Astrocyte (in vitro differentiated cells and primary cell): Measurements from ENCODE around the gene ZNF136. TPM values are rescaled to one million over a fixed set of nuclear protein-coding genes. Genes with fewer than 3 reads are reported as not detected.

Source experiments
- DNase-seq: peaks from one replicate; pipeline ENCODE4 v3.0.0-alpha.2; 2010; ENCODE audit warnings: low read depth
- FAIRE-seq: peaks from 2 replicates; lab custom pipeline; 2011; peaks lifted over from hg19 to GRCh38; lab: Jason Lieb, UNC
- H2AFZ ChIP-seq: 2 replicates; pipeline ENCODE4 v1.6.0; 2012; ENCODE audit warnings: low read depth, low read length, inconsistent platforms
- H3K27ac ChIP-seq: 2 replicates; pipeline ENCODE4 v1.5.1; 2011; ENCODE audit warnings: low read depth, low read length, inconsistent platforms
- H3K27me3 ChIP-seq: 2 replicates; pipeline ENCODE4 v1.6.0; 2011; ENCODE audit warnings: low read length, inconsistent platforms; ENCODE audit not compliant: insufficient read depth
- H3K36me3 ChIP-seq: 2 replicates; pipeline ENCODE4 v1.5.1; 2011; ENCODE audit warnings: low read length, inconsistent platforms; ENCODE audit not compliant: insufficient read depth
- H3K4me1 ChIP-seq: 2 replicates; pipeline ENCODE4 v1.5.1; 2011; ENCODE audit warnings: low read length, inconsistent platforms; ENCODE audit not compliant: insufficient read depth
- H3K4me2 ChIP-seq: 2 replicates; pipeline ENCODE4 v1.6.0; 2012; ENCODE audit warnings: low read length, inconsistent platforms
- H3K4me3 ChIP-seq: 2 replicates; pipeline ENCODE4 v1.5.1; 2011; ENCODE audit warnings: low read depth, mild to moderate bottlenecking, low read length, inconsistent platforms; ENCODE audit not compliant: insufficient read depth
- H3K79me2 ChIP-seq: 2 replicates; pipeline ENCODE4 v1.6.0; 2012; ENCODE audit warnings: mild to moderate bottlenecking, low read length, inconsistent platforms; ENCODE audit not compliant: insufficient read depth
- H3K9ac ChIP-seq: 2 replicates; pipeline ENCODE4 v1.6.0; 2012; ENCODE audit warnings: mild to moderate bottlenecking, low read length, inconsistent platforms
- H3K9me3 ChIP-seq: 2 replicates; pipeline ENCODE4 v1.5.1; 2012; ENCODE audit warnings: low read depth, mild to moderate bottlenecking, low read length, inconsistent platforms; ENCODE audit not compliant: insufficient read depth
- H4K20me1 ChIP-seq: 2 replicates; pipeline ENCODE4 v1.6.0; 2012; ENCODE audit warnings: low read length, inconsistent platforms; ENCODE audit not compliant: insufficient read depth
- H3K27ac Mint-ChIP-seq: one replicate; pipeline ENCODE4 v1.8.0; 2021; ENCODE audit warnings: mild to moderate bottlenecking, mixed read lengths; ENCODE audit not compliant: unreplicated experiment
- H3K27me3 Mint-ChIP-seq: one replicate; pipeline ENCODE4 v1.8.0; 2021; ENCODE audit warnings: low read depth, mixed read lengths; ENCODE audit not compliant: unreplicated experiment
- H3K36me3 Mint-ChIP-seq: one replicate; pipeline ENCODE4 v1.8.0; 2021; ENCODE audit warnings: low read depth, mixed read lengths; ENCODE audit not compliant: unreplicated experiment
- H3K4me1 Mint-ChIP-seq: one replicate; pipeline ENCODE4 v1.8.0; 2021; ENCODE audit warnings: low read depth, mixed read lengths; ENCODE audit not compliant: unreplicated experiment
- H3K4me3 Mint-ChIP-seq: one replicate; pipeline ENCODE4 v1.8.0; 2021; ENCODE audit warnings: mild to moderate bottlenecking, moderate library complexity, mixed read lengths; ENCODE audit not compliant: unreplicated experiment
- H3K9me3 Mint-ChIP-seq: one replicate; pipeline ENCODE4 v1.8.0; 2021; ENCODE audit warnings: mild to moderate bottlenecking, mixed read lengths; ENCODE audit not compliant: unreplicated experiment
- CTCF ChIP-seq: IDR thresholded peaks from 2 replicates; pipeline ENCODE4 v1.5.1; 2011; ENCODE audit warnings: low read depth, mild to moderate bottlenecking, inconsistent platforms, low read length, moderate library complexity; ENCODE audit not compliant: insufficient read depth
- EZH2 ChIP-seq: IDR thresholded peaks from 2 replicates; pipeline ENCODE4 v1.6.1; 2012; ENCODE audit warnings: mild to moderate bottlenecking, low read length, inconsistent platforms; ENCODE audit not compliant: insufficient read depth
- total RNA-seq: library from RNA; stranded (reverse); gene quantifications from 2 replicates; pipeline ENCODE4 v1.2.1, GENCODE V29; 2021

The ZNF136 gene
- total RNA-seq, 1 donor from 2014 or later: 11.1 TPM

GRCh38 chr19:12141405-12141736 lies 21.5 kb upstream of the ZNF136 start:
- no peaks in the 10 kb centered on the region for H3K27me3 ChIP-seq
- Mint-ChIP-seq H3K27ac (peak overlapping the region; percentile 71), H3K4me3 (peak overlapping the region; percentile 95), H3K36me3 (peaks cover 37% of the 10 kb centered on the region), H3K4me1 (peaks cover 13% of the 10 kb centered on the region), H3K9me3 (peaks cover 20% of the 10 kb centered on the region), H3K27me3 (no peaks in the 10 kb centered on the region)
- peaks cover 26% of the 10 kb centered on the region for H3K9me3 ChIP-seq
- FAIRE-seq (no peak), DNase-seq (no peak)
- TF ChIP-seq CTCF (no peak), EZH2 (no peak)
- peaks cover 4% of the 10 kb centered on the region for H3K4me1 ChIP-seq
- no peak overlapping the region for H3K4me3 ChIP-seq
- no peak overlapping the region for H3K27ac ChIP-seq
- H4K20me1 ChIP-seq: no peaks in the 10 kb centered on the region
- H3K4me2 ChIP-seq: no peak overlapping the region
- peaks cover 28% of the 10 kb centered on the region for H3K79me2 ChIP-seq
- H2AFZ ChIP-seq: no peak overlapping the region
- H3K36me3 ChIP-seq: peaks cover 23% of the 10 kb centered on the region
- H3K9ac ChIP-seq: no peak overlapping the region

DNA sequence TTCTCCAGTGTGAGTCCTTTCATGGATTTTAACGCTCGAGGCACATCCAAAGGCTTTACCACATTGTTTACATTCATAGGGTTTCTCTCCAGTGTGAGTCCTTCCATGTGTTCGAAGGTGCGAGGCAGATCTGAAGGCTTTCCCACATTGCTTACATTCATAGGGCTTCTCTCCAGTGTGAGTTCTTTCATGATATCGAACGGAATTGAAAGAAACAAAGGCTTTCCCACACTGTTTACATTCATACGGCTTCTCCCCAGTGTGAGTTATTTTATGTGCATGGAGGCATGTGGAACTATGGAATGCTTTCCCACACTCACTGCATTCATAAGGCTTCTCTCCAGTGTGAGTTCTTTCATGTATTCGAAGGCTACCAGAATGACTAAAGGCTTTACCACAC lies 17.5 kb upstream of the ZNF136 start:
- H3K27ac Mint-ChIP-seq: no peak overlapping the region
- H3K4me3 Mint-ChIP-seq: no peak overlapping the region
- H3K4me2 ChIP-seq: no peak overlapping the region
- DNase-seq: no peak
- H3K9me3 ChIP-seq: peaks cover 35% of the 10 kb centered on the region
- H3K9ac ChIP-seq: no peak overlapping the region
- H3K79me2 ChIP-seq: peaks cover 1% of the 10 kb centered on the region
- peaks cover 25% of the 10 kb centered on the region for H3K9me3 Mint-ChIP-seq
- H3K36me3 ChIP-seq: peaks cover 24% of the 10 kb centered on the region
- no peaks in the 10 kb centered on the region for H3K27me3 ChIP-seq
- no peak overlapping the region for H2AFZ ChIP-seq
- peaks cover 7% of the 10 kb centered on the region for H3K4me1 Mint-ChIP-seq
- peaks cover 4% of the 10 kb centered on the region for H3K4me1 ChIP-seq
- H3K27ac ChIP-seq: no peak overlapping the region
- TF ChIP-seq CTCF (no peak), EZH2 (no peak)
- H3K36me3 Mint-ChIP-seq: peaks cover 43% of the 10 kb centered on the region
- H3K4me3 ChIP-seq: no peak overlapping the region
- no peaks in the 10 kb centered on the region for H4K20me1 ChIP-seq
- no peak for FAIRE-seq
- H3K27me3 Mint-ChIP-seq: no peaks in the 10 kb centered on the region

DNA sequence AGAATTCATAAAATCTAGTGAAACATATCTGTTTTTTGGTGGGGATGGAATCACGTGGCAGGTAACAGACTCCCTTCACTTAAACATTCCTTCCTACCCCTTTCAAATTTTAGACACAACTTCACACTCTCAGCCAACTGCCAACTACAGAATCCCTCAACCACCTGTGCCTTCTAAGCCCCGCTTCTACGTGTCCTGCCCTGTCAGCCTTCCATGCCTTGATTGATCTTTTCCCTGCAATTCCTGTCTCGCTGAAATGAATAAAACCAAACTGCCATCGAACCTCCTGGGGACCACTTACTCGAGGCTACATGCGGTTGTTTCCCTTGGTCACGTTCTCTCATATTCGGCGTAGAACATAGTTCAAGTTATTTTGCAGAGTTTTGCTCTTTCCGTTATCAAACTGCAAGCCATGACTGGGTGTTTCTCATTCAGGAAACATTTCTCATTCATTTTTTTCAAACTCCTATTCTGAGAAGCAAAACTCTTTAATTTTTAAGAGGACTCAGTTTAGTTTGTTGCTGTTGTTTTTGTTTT lies 7.5 kb upstream of the ZNF136 start:
- FAIRE-seq (no peak), DNase-seq (no peak)
- H3K4me3 ChIP-seq: peak overlapping the region; percentile 80
- H3K27ac Mint-ChIP-seq: no peak overlapping the region
- peaks cover 48% of the 10 kb centered on the region for H3K79me2 ChIP-seq
- no peak overlapping the region for H2AFZ ChIP-seq
- no peaks in the 10 kb centered on the region for H3K4me1 ChIP-seq
- H3K4me2 ChIP-seq: peak overlapping the region; percentile 88
- no peak overlapping the region for H3K27ac ChIP-seq
- H3K27me3 ChIP-seq: no peaks in the 10 kb centered on the region
- peaks cover 3% of the 10 kb centered on the region for H3K4me1 Mint-ChIP-seq
- peaks cover 16% of the 10 kb centered on the region for H3K36me3 Mint-ChIP-seq
- H3K36me3 ChIP-seq: peaks cover 8% of the 10 kb centered on the region
- no peak for TF ChIP-seq EZH2
- H3K27me3 Mint-ChIP-seq: no peaks in the 10 kb centered on the region
- H3K9ac ChIP-seq: peak overlapping the region; percentile 91
- no peaks in the 10 kb centered on the region for H3K9me3 ChIP-seq
- H4K20me1 ChIP-seq: peaks cover 11% of the 10 kb centered on the region
- peaks cover 3% of the 10 kb centered on the region for H3K9me3 Mint-ChIP-seq
- peak overlapping the region; percentile 93 for H3K4me3 Mint-ChIP-seq
